Midbrain (tissue), 1 donor: ENCODE results near the gene WHAMM.
"Not testable (repeated sequence)": the region's sequence is repeated elsewhere in the genome, so short reads cannot be mapped to it uniquely, and the experiment has no call there.

Experiments used
- DNase-seq: peaks from one replicate; lab custom pipeline; 2025; lab: John Stamatoyannopoulos, UW

The WHAMM gene

GRCh38 chr15:82838096-82838735, 28.8 kb downstream of the WHAMM start:
- no peak for DNase-seq

GRCh38 chr15:82839136-82839535, 29.7 kb downstream of the WHAMM start:
- DNase-seq, result no peak

DNA sequence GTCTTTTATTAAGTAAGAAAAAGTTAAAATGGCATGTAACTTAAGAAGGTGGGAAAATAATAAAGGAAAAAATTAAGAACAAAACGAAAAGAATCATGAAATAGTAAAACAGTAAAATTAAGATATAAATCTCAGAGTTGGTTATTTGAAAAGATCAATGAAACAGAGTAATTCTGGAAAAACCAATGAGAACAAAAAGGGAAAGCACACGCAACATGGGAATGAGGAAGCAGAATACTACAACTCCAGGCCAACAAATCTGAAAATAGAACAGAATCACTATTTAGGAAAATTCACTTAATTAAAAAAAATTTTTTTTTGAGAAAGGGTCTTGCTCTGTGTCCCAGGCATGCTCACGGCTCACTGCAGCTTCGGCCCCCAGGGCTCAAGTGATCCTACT, 30.7 kb downstream of the WHAMM start:
- DNase-seq, result no peak

GRCh38 chr15:82843566-82843965, 34.1 kb downstream of the WHAMM start:
- no peak for DNase-seq

- no peak for DNase-seq
Observed at GRCh38 chr15:82845686-82846085, 36.3 kb downstream of the WHAMM start.

GRCh38 chr15:82846621-82847020, 37.2 kb downstream of the WHAMM start:
- no peak for DNase-seq

GRCh38 chr15:82847703-82848102, 38.3 kb downstream of the WHAMM start:
- DNase-seq, result no peak

GRCh38 chr15:82848241-82848993, 39.0 kb downstream of the WHAMM start:
- DNase-seq, result no peak

DNA sequence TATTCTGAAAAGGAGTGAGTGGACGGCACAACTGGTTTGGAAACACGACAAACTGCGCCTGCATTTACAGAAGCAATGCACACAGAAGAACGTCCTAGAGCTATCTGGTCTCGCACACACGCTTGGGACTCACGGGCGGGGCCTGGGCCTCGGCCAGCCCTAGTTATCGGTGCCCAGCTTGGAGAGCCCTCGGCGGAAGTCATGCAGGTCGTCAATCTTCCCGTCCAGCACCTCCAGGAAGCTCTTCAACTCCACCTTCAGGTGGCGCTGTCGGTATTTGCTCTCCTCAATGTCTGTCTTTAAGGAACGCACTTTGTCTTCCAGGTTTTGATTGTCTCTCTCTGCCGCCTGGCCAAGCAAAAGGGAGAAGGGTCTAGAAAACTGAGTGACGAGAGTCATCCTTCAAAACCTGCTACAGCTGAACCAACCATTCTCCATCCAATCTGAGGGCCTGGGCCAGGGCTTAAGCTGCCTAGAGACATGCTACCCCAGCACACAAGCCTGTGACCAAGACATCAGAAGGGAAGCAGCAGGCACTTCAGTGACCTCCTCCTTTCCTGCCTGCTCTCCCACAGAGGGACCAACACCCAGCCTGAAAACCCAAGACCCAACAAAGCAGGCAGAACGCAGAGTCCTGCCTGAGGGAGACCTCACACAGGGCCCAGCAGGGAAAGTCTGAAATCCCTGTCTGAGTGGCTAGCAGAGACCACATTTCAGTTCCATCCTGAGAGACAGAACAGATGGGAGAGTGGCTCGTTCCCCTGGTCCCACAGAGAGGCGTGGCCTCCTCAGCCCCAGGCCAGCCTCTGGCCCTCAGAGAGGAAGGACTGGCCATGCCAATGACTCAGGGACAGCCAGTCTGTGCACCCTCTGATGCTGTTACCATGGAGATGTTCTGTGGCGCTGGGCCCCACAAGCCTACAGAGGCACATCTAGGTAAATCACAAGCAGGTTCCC, 40.4 kb downstream of the WHAMM start:
- DNase-seq, result peak; percentile 59

DNA sequence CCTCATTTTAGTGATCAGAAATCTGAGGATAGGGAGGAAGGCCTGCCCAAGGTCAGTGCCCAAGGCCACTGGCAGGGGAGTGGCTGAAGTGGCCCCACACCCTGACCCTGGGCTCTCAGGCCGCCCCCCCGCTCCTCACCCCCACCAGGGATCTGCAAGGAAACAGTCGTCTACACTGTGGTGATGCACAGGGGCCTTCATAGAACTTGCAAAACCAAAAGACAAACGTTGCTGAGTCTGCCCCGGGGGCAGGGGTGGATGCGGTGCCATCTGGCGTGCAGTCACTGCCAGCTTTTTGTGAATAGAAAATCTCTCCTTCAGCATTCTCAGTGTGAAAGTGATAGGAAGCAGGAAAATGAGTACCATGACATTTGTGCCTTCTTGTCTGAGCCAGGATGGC, 41.3 kb downstream of the WHAMM start:
- DNase-seq, result no peak

GRCh38 chr15:82851306-82851850, 42.0 kb downstream of the WHAMM start:
- no peak for DNase-seq

DNA sequence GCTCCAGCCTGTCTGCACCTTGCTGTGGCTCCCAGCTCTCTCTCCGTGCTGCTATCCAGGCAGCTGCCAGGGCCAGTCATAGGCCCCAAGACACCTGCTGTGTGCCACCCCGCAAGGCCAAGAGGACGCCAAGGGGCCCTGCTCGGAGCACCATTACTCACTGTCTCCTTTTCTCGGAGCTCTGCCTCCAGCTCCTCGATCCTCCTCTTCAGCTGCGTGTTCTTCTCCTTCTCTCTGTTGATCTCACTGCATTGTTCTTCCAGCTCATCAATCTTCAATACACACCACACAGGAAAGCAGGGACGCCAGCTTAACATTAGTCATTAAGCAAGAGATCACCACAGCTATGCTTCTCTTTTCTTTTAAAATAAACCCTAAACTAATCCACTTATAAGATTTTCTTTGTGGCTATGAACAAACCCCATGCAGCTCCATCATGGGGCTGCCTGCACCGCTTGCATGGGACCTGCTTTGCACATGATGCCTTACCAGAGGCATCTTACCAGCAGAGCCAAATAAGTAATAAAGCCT, 42.6 kb downstream of the WHAMM start:
- DNase-seq, result no peak

DNA sequence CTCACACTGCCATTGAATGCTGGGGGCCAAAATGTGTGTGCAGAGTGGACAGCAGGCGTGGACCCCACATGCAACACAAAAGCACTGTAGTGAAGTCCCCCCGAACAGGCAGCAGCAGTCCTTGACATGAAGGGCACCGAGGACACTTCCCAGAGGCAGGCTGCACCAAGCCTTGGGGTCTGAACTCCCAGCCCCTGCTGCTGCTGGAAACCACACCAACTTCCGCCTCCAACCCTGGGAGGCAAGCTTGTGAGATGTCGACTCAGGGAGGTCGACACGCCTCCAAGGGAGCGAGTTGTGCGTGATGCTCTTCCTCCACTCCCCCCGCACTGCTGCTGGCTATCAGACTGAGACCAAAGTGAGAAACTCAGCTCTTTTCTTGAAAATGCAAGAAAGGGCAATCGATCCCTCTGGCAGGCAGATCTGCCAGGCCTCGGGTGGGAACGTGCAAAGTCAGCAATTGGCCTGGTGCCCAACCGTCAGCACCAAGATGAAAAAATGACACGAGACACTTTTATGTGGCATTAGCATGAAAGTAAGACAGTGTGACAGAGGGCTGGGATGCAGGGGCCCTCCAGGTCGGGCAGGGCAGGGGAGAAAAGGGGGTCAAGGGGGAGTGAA, 43.6 kb downstream of the WHAMM start:
- DNase-seq, result no peak

DNA sequence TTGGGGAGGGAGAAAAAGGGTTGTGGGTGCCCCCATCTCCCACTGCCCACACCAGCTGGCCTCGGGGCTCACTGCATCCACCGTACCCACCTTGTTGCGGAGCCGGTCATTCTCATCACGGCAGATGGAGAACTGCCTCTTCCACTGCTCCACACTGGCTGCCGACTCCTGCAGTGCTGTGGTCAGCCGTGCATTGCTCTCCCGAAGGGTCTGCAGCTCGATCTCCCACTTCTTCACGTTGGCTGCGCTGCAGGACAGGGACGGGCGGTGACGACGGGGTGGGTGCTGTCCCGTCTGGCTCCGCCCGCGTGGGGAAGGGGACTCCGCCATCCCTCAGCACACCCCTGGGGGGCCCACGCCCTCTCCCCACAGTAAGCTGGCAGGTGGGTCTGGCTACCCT, 45.1 kb downstream of the WHAMM start:
- DNase-seq, result no peak

DNA sequence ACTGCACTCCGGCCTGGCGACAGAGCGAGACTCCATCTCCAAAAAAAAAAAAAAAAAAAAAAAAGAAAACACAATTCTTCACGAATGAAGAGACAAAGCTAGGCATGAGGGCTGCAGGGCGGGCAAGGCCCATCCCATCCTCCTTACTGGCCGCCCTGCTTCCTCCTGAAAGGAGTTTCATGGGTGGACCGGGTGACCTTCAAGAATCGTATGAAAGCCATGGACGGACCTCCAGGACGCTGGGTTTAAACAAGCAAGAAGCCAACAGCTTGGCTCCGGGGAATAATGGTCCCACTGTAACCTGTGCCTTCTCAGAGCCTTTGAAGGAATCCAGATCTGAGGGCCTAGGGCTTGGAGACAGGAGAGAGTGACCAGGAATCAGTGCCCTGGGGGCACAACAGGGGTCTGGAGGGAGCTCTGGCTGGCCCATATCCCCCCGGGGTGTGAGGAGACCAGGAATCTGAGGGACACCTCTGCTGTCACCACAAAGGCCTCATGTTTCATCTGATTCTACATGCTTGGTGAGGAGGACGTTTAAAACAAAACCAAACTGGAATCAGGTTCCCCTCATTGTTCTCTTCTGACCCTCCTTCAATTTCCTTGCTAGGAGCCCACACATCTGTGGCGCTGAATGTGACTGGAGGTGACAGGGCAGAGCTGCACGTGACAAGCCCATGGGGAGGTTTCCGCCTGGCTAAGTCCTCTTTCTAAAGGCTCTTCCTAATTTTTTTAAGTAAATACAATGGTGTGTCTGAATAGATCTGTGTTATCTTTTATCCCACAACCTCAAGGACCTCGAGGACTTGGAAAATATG, 46.1 kb downstream of the WHAMM start:
- no peak for DNase-seq

DNA sequence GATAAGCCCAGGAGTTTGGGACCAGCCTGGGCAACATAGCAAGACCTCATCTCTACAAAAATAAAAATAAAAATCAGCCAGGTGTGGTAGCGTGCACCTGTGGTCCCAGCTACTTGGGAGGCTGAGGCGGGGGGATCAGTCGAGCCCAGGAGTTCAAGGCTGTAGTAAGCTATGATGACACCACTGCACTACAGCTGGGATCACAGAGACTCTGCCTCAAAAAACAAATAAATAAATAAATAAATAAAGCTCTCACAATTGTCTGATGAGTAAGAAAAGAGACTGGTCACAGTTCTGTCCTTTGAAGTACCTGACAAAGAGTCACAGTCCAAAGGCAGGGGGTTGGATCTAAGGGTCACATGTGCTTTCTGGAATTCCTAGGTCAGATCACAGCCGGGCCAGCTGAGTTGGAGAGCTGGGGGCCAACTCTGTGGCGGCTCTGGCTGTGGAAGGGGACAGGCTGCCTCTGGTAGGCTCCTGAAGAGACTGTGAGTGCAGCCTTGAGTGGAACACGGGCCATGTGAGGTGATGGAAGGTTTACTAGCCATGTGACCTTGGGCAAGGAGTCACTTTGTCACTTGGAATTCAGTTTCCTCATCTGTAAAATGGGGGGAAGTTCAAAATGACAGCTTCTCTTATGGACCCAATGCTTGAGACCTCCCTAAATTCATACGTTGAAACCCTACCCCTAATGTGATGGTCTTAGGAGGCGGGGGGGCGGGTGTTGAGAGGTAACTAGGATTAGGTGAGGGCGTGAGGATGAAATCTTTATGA, 47.2 kb downstream of the WHAMM start:
- DNase-seq, result no peak

GRCh38 chr15:82858932-82859331, 49.5 kb downstream of the WHAMM start:
- no peak for DNase-seq

- DNase-seq, result no peak
Observed at GRCh38 chr15:82862886-82863285, 53.5 kb downstream of the WHAMM start.

GRCh38 chr15:82864967-82865366, 55.5 kb downstream of the WHAMM start:
- no peak for DNase-seq

GRCh38 chr15:82865581-82865980, 56.2 kb downstream of the WHAMM start:
- DNase-seq, result not testable (repeated sequence)
